G401.6 (cell line): ENCODE results near the gene BUB1B.
A peak's percentile ranks its signal among the peaks of the same experiment; 100 is the strongest.
"Not testable (repeated sequence)": the region's sequence is repeated elsewhere in the genome, so short reads cannot be mapped to it uniquely, and the experiment has no call there.

Experiments
- FAIRE-seq: peaks from 2 replicates; lab custom pipeline; 2012; peaks lifted over from hg19 to GRCh38; lab: Jason Lieb, UNC

BUB1B gene

GRCh38 chr15:40136470-40137302 is 24.2 kb upstream of the BUB1B start:
- no peak for FAIRE-seq

DNA sequence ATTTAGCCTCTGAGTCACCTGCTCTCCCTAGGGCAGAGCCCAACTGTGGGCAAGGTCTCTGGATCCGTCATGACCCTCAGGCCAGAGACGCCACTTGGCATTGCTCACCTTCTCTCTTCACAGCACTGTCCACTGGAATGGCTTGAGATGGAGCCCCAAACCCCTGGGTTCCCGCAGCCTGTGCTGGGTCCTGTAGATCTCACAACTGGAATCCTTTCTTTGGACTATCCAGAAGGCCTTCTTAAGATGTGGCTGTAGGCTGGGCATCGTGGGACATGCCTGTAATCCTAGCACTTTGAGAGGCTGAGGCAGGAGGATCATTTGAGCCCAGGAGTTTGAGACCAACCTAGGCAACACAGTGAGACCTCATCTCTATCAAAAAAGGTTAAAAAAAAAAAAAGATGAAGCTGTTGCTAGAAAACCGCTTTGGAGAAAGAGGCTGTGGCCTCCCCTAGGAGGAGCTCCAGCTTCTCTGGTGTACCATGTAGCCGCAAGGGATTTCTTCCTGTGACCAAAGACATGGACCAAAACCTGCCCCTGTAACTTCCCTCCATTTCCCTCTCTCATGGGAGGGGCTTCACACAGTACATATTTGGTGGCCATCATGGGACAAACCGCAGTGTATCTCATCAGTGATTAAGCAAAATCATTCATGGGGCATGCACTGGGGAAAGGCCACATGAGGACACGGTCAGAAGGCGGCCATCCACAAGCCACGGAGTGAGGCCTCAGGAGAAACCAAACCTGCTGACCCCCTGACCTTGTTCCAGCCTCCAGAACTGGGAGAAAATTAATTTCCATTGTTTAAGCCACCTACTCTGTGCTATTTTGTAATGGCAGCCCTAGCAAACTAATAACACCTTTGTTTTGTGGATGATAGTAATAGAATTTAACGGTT is 23.3 kb upstream of the BUB1B start:
- no peak for FAIRE-seq

DNA sequence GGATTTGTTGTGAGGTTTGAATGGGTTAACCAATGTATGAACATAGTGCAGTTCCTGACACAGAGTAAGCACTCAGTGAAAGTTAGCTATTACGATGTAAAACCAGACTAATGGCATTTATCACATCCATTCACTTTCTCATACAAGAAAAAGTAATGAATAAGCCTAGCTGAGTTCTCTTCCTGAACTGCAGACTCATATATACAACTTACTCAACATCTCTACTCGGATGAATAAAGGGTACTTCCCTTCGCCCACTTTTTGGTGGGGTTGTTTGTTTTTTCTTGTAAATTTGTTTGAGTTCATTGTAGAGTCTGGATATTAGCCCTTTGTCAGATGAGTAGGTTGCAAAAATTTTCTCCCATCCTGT is 22.7 kb upstream of the BUB1B start:
- FAIRE-seq: not testable (repeated sequence)

GRCh38 chr15:40142428-40142827 is 18.4 kb upstream of the BUB1B start:
- FAIRE-seq: no peak

GRCh38 chr15:40146037-40146436 is 14.8 kb upstream of the BUB1B start:
- FAIRE-seq: no peak

- FAIRE-seq: no peak
These were observed 11.5 kb upstream of the BUB1B start for GRCh38 chr15:40149339-40149738.

GRCh38 chr15:40150163-40150925 is 10.5 kb upstream of the BUB1B start:
- FAIRE-seq: no peak

- no peak for FAIRE-seq
These were observed 9.4 kb upstream of the BUB1B start for GRCh38 chr15:40151499-40151898.

DNA sequence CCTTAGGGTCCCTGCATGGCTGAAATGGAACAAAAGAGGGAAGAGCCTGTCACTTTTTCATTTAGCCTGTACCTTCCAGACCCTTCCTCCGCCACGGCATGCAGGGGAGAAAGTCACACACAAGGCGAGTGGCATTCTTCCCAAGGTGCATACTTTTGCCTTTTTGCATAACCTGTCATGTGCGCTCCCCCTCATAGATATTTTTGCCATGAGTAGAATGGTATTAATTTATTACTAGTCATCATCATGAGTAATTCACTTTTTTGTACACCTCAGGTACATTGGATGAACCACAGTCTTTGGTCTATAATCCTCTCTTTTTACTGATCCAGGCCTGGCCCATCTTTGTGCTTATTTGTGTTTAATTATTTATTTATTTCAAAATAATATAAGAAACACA is 8.9 kb upstream of the BUB1B start:
- no peak for FAIRE-seq

- not testable (repeated sequence) for FAIRE-seq
These were observed 6.0 kb upstream of the BUB1B start for GRCh38 chr15:40154821-40155220.

DNA sequence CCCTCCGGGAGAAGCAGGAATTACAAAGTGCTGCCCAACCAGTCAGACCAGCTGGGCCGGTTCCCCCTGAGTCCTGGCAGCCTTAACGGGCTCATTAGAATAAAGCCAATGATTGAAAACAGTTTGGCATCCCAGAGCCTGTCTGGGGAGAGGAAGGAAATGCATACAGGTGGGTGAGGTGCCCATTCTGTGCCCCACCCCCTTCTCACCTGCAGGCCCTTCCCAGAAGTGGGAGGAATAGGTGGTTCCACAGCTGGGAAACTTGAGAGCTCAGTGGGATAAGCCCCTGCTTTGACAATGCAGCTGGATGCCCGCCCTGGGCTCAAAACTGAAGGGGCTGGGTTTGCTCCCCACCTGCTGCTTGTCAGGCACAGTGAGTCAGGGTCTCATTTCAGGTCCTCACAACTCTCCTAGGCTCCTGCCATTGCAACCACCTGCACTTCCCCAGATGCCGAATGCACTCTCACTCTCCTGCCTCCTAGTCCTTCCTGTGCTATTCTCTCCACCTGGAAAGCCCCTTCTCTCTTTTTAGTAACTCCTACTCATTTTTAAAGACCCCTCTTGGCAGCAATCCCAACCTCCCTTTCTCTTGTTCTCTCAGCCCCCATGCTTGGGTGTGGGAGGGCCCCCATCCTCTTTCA is 5.5 kb upstream of the BUB1B start:
- FAIRE-seq: no peak

- no peak for FAIRE-seq
These were observed 3.0 kb upstream of the BUB1B start for GRCh38 chr15:40157778-40158447.

DNA sequence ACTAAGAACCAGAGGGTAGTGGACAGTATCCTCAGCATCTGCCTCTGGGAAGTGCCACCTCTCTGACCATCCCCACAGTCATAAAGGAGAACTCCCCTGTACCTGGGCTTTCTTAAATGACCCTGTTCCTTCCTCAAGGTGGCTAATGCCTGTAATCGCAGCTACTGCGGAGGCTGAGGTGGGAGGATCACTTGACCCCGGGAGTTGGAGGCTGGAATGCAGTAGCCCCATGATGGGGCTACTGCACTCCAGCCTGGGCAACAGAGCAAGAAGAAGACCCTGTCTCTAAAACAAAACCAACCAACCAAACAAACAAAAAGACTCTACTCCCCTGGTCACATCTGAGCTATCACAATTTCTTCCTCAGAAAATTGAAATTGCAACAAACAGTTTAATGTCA is 848 bp upstream of the BUB1B start:
- FAIRE-seq: no peak

DNA sequence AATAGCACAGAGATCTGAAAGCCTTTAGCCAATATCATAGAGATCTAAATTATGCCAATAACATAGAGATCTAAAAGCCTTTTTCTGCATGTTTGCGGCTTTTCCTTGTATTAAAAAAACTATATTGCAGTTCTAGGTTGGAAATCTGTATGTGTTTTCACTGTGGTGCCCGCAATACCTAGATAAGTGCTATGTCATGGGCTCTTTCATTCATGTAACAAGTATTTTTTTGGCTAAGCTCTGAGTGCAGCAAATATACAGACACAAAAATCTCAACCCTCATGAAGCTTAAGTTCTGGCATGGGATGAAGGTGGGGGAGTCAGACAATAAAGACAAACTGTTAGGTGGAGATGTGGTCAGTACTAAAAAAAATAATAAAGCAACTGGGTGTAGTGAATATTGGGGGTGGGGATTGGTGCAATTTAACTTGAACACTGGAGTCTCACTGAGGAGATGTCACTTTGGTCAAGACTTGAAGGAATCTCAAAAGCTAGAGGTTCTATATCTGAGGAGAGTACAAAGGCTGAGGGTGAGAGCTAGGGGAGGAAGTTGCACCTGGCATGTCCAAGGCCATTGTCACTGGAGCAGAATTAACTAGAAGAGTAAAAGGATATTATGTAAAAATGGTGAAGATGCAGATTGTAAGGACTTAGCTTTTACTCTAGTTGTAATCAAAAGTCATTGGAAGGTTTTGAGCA is 973 bp downstream of the BUB1B start:
- FAIRE-seq: no peak

- FAIRE-seq: no peak
These were observed 1.7 kb downstream of the BUB1B start for GRCh38 chr15:40162552-40162951.

- FAIRE-seq: no peak
These were observed 3.0 kb downstream of the BUB1B start for GRCh38 chr15:40163657-40164416.

DNA sequence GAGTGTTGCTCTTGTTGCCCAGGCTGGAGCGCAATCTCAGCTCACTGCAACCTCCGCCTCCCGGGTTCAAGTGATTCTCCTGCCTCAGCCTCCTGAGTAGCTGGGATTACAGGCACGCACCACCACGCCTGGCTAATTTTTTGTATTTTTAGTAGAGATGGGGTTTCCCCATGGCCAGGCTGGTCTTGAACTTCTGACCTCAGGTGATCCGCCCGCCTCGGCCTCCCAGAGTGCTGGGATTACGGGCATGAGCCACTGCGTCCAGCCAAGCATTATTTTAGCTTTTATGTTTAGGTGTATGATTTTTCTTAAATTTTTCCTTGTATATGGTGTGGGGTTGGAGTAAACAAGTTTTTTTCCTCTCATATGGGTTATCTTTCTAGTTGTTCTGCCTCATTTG is 6.5 kb downstream of the BUB1B start:
- FAIRE-seq: not testable (repeated sequence)

DNA sequence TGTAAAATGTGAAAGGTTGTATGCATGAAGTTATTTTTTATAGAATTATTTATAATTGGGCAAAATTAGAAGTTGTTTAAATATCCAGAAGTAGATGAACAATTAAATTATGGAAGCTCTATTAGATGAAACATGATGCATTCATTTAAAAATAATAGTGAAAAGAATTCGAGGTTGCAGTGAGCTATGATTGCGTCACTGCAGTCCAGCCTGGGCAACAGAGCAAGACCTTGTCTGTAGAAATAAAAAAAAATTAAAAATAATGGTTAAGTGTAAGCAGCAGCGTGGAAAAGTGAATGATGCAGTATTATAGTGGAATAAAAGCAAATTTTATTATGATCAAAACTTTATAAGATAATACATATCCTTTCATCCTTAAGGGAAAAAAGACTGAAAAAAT is 14.3 kb downstream of the BUB1B start:
- FAIRE-seq: peak; percentile 60

DNA sequence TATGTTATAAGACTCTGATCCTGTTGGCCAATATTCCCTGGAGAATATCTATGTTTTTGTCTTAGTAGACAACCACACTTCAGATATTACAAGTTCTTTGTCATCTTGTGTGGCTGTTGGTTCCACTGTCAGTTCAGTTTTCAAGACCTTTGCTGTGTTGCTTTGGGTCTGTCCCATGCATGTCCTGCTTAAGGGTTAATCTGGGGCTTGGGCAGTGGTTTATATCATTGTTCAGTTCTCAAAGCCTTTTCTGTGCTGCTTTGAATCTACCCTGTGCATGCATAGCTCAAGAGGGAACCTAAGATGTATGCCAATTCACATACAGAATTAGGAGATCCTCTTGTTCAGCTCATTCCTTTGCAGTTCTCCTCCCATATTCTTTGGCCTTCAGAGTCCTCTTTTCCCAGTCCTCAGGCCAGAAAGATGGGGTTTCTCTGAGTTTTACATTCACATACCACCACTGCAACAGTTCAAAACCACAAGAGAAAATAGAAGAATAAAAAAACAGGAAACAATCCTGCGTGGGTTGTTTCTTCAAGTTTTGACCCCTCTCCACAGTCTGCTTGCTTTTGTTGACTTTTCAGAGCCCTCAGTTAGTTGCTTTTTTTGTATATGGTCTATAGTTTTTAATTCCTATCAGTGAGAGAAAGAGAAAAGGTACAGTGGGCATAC is 21.6 kb downstream of the BUB1B start:
- no peak for FAIRE-seq
